Astrocyte (in vitro differentiated cells and primary cell): Measurements from ENCODE around the gene RASGRF1.

Experiments used
- EZH2 ChIP-seq: IDR thresholded peaks from 2 replicates; pipeline ENCODE4 v1.6.1; 2012; ENCODE audit warnings: mild to moderate bottlenecking, low read length, inconsistent platforms; ENCODE audit not compliant: insufficient read depth
- TF ChIP-seq, protein P1 (sequence below): IDR thresholded peaks from 2 replicates; pipeline ENCODE4 v1.5.1; 2011; ENCODE audit warnings: low read depth, mild to moderate bottlenecking, inconsistent platforms, low read length, moderate library complexity; ENCODE audit not compliant: insufficient read depth

DNA sequence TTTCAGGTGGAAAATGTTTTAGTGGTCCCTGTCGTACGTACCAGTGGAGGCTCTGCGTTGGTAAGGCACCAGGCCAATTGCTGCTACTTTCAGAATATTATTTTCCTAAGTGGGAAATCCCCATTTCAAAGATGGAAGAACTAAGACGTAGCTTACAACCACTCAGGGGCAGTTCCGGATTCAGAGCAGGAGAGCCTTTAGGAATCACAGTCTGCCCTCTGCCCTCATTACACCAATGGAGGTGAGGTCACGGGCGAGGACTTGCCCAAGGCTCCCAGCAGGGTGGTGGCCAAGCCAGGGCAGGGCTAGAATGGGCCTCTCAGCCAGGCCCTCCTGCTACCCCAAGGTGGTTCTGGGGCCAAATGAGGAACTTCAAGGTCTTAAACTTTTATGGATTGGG is 72.6 kb downstream of the RASGRF1 start:
- TF ChIP-seq, protein P1, sequence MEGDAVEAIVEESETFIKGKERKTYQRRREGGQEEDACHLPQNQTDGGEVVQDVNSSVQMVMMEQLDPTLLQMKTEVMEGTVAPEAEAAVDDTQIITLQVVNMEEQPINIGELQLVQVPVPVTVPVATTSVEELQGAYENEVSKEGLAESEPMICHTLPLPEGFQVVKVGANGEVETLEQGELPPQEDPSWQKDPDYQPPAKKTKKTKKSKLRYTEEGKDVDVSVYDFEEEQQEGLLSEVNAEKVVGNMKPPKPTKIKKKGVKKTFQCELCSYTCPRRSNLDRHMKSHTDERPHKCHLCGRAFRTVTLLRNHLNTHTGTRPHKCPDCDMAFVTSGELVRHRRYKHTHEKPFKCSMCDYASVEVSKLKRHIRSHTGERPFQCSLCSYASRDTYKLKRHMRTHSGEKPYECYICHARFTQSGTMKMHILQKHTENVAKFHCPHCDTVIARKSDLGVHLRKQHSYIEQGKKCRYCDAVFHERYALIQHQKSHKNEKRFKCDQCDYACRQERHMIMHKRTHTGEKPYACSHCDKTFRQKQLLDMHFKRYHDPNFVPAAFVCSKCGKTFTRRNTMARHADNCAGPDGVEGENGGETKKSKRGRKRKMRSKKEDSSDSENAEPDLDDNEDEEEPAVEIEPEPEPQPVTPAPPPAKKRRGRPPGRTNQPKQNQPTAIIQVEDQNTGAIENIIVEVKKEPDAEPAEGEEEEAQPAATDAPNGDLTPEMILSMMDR = no peak
- TF ChIP-seq EZH2 = no peak
